ENCODE results near the gene EPB41L4A.
A peak's percentile ranks its signal among the peaks of the same experiment; 100 is the strongest.

The EPB41L4A gene

DNA sequence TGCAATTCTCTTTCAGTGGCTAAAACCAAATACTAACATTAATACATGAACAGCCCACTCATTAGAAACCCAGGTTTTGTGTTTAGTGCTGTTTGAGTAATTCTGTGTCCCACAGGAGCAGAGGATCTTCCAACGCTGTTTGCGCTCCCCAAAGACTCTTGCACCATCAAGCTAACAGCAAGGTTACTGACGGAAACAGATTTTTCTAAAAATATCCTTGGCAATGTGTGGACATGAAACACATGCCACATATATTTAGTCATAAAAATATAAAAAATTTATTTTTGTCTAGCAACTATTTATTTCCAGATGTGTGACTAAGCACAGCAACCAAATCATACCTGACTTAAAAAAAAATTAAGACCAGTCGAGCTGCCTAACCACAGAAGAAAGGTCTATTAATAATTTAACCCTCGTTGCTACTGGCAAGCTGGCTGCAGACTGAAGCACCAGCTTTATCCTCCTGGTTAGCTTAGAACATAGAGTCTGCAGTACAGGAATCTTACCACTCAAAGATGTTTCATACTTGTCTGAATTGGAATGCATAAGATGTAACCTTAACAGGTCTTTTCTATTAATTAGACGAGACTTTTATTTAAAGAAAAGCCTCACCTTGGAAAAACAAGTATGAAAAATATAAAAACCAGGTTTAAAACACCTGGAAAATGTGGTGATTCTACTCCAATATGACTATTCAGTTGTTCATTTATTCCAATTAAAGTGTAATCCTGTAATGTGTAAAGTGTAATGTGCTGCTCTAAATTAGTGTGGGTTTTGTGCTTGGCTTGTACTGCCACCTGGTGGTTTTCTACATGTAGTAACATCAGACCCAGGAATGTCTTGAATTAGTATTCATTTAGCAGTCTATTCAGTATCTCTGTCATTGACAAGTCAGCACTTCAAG, 272.5 kb downstream of the EPB41L4A start:
- DNase-seq: peak; percentile 64

DNA sequence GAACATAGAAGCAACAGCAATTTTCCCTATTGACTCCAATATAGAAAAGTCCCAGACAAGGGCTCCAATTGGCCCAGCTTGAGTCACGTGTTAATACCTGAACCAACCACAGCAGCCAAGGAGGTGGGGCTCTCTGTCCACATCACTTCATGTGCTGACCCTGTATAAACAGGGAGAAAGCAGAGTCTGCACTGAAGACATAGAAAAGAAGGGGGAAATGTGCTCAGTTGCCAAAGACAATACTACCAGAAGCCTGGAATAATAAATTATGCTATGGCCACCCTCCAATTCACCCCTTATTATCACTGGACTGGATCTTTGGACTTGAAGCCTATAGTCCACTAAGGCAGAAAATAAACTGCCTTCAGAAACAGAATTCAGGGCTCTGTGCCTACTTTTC, 275.4 kb downstream of the EPB41L4A start:
- DNase-seq: no peak

DNA sequence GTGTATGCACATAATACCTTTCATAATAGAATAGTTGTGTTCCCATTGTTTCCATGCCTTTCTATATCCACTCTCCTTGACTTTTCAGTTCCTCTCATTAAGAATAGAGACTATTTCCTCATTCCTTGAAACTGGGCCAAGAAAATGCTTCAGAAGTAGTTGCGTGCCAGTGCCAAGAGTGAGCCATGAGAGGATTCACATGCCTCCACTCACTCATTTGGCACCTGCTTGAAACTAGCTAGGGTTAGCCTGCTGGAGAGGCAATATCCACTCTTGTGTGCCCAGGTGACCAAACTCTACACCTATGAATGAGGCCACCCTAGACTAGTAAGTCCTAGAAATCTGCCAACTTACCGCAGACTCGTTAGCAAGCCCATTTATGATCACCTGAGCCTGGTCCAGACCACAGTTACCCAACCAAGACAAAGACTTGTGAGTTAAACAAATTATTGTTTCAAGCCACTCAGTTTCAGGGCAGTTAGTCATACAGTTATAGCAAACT, 276.3 kb downstream of the EPB41L4A start:
- no peak for DNase-seq

DNA sequence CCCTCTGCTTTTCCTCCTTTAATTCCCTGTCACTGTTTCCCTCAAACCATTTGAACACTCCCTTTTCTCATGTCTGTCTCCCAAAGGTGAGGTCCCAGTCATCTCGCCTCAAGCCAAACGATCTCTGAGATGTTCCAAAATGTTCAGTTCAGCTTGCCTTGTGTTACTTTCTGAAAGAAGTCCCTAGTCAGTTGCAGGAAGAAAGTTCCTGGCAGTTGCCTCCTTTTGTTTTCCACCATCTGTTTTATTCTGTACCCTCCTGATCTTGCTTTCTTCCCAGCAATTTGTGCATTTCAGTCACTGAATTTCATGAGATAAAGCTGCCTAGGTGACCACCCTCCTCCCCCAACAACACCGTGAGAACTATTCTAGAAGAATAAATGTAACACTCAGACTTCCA, 277.5 kb downstream of the EPB41L4A start:
- no peak for DNase-seq

DNA sequence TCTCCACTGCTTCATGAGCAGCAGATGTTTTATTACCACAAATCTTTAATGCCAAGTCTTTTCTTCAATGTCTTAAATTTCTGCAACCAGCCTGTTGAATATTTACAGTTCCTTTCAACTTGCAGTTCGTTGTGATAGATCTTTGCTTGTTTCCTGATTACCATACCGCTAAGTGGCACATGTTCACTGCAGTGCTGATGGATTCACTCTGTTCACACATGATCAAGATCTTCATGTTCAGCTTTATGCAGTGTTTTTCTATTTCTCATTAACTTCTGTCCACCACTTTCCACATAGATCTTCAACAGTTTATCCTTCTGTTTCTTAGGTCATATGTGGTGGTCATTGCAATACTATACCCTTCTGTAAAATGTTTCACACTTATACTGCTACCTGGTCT, 280.6 kb downstream of the EPB41L4A start:
- DNase-seq: no peak

DNA sequence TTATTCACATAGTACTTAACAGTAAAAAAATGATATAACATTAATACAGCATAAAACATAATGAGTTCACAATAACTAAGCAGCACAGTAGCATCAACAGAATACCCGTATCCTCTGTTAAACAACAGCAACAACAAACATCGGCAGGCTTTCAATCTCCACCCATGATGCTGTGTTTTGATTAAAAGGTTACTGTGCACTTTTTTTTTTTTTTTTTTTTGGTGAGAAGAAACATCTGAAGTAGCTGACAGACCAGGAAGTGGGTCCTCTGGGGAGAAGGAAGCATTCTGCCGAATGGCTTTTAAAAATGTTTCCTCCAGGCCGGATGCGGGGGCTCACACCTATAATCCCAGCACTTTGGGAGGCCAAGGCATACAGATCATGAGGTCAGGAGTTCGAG, 282.3 kb downstream of the EPB41L4A start:
- no peak for DNase-seq

DNA sequence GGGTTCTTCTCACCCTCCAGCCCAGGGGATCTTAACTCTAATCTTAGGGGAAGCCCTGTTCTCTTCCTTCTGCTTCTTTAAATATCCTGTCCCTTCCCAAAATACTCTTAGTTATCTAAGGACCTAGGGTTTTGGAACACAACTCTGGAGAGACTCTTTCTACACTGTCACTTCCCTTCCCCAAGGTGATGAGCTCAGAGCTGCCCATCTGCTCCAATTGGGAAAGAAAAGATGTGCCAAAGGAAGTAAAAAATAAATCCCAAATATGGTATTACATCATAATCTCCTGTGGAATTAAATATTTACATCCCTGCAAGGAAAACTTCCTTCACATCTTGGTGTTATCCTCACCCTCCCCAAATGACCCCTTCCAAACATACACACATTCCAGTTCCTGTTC, 291.2 kb downstream of the EPB41L4A start:
- DNase-seq: no peak

DNA sequence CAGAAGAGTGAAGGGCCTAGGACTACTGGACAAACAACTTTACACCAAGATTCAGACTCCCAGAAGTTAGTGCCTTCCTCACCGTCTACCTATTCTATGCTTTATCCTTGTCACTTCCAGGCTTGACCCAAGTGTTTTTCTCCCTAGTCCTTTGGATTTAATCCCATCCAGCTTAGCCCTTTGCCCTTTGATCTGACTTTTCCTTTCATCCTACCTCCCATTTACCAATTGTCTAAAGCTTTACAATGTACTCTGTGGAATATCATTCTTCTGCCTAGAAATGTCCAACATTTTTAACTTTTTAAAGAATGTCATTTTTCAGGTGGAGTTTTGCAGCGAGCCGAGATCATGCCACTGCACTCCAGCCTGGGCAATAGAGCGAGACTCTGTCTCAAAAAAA, 292.1 kb downstream of the EPB41L4A start:
- no peak for DNase-seq

DNA sequence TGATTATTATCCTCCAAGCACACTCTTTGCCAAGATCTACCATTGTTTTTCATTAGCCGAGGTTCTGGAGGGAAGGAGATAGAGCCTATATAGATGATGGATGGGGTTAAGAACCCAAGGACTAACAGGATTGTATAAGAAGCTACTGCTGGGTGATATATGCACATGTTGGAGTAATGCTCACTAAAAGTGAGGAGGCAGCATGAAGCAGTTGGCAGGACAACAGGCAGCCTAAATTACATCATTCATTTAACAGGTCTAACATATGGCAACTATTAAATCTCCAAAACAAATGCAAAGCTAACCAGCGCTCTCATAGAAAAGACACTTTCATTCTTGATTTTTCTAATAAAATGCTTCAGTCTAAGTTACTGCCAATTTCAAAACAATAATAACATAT, 293.2 kb downstream of the EPB41L4A start:
- no peak for DNase-seq

DNA sequence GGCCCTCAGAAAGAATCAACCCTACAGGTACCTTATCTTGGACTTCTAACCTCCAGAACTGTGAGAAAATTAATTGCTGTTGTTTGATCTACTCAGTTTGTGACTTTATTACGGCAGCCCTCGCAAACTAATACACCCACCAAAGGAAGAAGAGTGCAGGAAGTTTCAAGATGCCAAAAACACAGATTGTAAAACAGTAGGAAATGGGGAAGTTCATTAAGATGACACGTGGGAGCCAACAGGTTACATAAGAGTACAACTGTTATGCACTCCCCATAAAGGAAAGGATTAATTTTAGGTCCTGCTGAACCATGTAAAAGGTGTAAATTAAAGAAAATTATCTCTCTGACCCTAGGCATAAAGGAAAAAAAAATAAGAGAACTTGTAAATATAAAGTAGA, 294.3 kb downstream of the EPB41L4A start:
- no peak for DNase-seq

DNA sequence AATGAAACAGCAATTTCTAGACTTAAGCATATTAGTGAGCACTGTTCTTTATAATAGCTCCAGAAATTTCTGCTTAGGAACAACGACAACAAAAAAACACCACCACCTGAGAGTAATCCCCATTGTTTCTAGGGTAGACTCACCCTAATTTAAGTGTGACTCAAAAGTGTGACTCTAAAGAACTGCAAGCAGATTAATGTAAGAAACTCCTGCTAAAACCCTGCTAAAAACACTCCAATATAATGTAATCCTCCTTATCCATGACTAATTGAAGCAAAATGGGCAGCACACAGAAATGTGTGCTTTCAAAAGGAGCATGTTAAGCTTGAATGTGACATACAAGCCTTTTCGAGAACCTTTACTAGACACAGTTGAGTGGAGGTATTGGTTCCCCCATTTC, 296.0 kb downstream of the EPB41L4A start:
- no peak for DNase-seq

DNA sequence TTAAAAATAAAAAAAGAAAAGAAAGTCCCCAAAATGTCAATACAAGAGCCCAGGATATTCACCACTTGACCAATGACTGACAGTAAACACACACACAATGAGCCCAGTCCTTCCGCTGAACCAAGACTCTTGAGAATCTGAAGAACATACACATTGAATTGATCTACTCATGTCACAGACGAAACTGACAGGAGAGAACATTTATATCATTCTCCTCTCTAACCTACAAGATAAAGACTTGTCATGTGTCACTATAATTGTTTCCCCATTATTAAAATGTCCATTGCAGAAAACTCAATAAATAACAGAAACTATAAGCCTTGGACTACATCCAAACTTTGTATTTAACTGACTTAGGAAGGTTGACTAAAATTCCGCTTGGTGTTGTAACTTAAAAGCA, 296.7 kb downstream of the EPB41L4A start:
- DNase-seq: no peak

DNA sequence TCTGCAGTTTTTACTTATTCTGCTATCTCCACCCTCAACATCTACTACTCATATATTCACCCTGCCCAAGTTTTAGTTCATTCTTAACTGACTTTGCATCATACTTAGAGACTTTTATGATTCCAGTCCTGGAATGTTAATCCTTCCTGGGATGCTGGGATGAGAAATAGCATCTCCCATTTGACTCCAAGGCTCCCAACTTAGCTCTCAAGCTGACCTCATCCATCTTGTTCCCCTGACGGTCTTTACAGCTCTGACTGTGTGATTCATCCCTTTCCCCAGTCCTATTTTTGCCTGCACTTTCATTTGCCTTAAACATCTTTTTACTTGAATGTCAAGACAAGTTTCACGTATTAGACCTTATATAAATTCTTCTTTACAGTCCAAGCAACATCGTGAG, 297.8 kb downstream of the EPB41L4A start:
- DNase-seq: no peak

DNA sequence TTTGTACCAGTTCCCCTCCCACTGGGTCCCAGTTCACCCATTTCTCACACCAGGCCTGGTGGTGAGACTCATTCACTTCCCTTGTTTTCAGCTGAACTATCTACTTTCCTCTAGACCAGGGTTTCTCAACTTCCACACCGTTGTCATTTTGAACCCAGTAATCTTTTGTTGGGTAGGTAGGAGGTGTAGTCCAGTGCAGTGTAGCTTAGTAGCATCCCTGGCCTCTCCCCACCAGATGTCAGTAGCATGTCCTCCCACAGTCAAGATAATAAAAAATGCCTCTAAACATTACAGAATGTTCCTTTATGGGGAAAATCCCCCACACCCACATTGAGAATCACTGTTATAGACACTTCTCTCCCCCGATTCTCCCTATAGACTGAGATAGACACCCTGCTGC, 299.1 kb downstream of the EPB41L4A start:
- no peak for DNase-seq

DNA sequence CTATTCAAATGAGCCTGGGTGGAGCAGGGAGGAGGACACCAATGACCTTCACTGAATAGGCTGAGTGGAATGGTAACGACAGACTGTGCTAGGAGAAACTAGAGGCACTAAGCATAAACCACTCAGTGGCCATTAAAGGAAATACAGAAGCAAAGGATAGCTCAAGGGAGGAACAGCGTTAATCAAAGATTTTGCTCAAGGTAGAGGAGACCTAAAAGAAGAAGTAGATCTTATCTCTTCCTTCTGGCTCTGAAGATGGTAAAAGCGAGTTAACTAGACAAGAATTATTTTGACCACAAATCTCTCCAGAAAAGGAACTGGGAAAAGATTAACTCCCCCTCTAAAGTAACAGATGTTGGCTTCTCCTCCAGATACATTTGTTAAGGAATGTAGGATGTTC, 299.6 kb downstream of the EPB41L4A start:
- DNase-seq: no peak

DNA sequence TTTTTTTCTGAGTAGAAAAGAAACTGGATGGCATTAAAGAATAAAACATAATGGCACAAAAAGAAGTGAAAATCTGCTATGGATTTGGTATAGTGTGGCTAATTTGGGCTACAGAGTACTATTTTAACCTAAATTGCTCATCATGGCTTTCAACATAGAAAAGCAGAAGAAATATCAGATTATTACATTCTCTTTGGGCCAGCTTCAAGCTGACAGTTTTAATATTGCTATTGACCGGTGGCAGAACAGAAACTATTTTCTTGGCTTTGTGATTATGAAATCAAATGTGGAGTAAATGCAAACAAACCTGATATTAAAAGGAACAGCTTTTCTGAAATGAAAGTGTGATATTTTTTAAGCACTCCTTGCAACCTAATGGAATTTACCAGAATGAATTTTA, 301.5 kb downstream of the EPB41L4A start:
- DNase-seq: no peak

DNA sequence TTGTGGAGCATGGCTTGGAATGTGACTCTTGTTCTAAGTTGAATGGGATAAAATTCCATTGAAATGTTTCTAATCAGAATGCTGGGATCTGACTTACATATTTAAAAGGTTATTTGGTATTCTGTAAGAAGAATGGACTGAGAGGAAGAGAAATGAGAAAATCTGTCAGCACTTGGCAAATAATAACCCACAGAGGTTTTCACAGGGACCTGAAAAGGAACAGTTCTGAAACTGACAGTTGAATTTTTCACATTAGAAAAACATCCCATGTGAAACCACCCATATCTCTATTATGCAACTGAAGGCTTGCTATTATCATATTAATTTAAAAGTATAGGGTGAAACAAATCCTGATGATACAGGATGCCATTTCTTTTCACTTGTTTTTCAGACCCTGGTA, 302.7 kb downstream of the EPB41L4A start:
- DNase-seq: no peak

DNA sequence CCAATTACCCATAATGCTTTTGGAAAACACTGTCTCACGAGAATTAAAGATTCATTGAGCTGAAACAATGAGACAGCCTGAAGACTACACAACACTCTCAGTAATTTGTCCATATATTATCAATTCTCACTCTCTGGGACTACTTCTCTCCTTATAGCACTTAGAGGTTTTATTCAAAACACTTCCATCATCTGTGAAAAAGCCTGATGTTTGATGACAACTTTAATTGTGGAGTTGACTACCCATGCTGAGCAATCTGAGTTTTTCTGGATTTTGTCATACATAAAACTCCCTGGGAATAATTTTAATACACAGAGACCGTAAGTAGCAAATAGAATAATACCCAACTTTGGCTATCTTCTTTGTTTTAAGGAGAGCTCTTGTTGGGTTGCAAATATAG, 305.5 kb downstream of the EPB41L4A start:
- DNase-seq: no peak

Measured in NCI-H748 treated with DMSO at 0.1 percent for 48 hours (cell line).